DMS114 treated with DMSO at 0.1 percent for 48 hours (cell line): ENCODE data around the gene BMPR1A.
A peak's percentile ranks its signal among the peaks of the same experiment; 100 is the strongest.
"Not testable (repeated sequence)": the region's sequence is repeated elsewhere in the genome, so short reads cannot be mapped to it uniquely, and the experiment has no call there.

ENCODE experiments used
- DNase-seq: peaks from one replicate; lab custom pipeline; 2025; ENCODE audit not compliant: unreplicated experiment; lab: John Stamatoyannopoulos, UW

The BMPR1A gene

DNA sequence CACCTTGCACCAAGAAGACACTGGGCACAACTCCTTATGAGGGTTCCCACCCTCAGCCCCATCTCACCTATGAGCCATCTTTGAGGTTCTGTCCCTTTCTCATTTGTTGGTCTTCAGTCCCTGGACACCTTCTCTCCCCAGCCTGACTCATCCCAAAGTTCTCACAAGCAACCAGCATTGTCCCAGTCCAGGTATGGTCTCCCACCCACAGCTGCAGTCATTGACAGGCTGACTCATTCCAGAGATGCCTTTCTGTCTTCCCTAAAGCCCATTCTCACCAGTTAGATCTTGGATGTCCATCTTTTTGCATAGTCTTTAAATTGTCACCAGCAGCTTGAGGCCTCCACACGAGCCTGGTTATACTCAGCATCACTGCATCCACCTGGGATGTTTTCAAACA, 26.7 kb upstream of the BMPR1A start:
- no peak for DNase-seq

- no peak for DNase-seq
Measured at GRCh38 chr10:86730227-86730626, 26.2 kb upstream of the BMPR1A start.

DNA sequence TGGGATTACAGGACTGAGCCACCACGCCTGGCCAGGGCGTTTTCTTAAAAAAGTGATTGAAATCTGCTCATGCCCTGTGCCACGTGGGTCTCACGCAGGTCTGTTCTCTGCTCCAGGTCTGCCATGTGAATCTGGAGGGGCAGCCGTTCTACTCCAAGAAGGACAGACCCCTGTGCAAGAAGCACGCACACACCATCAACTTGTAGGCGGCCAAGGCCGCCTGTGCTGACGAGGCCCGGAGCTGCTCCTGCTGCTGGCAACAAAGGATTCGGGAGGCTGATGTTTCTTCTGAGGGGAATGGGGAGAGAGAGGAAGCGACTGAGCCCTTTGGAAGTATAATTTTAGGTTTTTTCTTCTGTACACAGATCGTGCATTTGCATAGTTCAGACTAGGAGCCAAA, 23.6 kb upstream of the BMPR1A start:
- no peak for DNase-seq

- DNase-seq, result no peak
Measured at GRCh38 chr10:86733260-86733671, 23.2 kb upstream of the BMPR1A start.

DNA sequence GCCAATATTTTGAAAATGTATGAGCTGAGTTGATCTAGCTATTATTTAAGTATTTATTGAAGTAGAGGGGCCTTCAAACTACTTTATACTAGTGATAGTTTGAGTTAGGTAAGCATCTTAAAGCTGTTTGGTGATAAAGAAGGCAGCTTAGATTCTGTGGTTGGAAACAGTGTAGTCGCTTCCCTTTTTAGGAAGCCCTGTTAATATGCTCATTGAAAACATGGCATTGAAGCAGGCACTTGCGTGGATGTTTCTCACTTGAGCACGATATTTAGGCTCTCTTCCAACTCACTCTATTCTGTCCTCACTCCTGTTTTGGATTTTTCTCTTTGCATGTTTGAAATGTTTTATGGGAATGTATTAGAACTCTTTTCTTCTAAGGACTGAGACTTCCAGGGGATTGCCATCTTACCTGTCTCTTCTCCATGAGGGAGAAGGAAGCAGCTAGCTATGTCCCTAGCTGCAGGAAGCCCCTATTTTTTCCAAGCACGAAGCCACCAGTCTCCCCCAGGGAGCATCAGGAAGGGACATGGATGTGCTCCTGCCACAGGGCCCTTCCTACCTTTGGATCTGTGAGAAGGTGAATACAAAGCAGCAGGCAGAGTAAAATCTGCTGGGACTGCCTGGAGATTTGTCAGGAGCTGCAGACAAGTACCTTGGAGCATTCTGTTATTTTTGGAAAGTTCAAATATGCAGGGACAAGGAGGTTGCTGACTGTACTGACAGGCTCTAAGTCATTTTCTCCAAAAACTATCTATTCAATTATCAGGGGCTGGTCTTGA, 22.0 kb upstream of the BMPR1A start:
- DNase-seq, result no peak

- not testable (repeated sequence) for DNase-seq
Measured at GRCh38 chr10:86735278-86735677, 21.1 kb upstream of the BMPR1A start.

- DNase-seq, result no peak
Measured at GRCh38 chr10:86742230-86742629, 14.2 kb upstream of the BMPR1A start.

GRCh38 chr10:86744067-86744725, 12.2 kb upstream of the BMPR1A start:
- no peak for DNase-seq

GRCh38 chr10:86747796-86748581, 8.4 kb upstream of the BMPR1A start:
- DNase-seq, result no peak

DNA sequence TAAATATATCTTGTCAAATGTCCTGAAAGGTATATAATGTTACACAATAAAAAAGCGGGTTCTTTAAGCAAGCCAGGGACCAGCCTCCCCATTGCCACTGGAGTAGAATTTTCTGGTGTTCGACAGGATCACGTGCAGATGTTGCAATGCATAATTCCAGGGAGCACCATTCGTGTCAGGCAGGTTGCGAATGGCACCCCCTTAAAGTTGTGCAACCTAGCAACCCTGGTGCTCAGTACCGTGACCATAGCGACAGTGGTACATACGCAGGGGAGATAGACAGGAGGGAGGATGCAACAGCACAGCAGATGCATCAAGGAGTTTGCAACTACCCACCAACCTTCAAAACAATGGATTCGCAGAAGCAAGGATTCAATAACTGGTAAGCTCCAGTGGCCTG, 6.6 kb upstream of the BMPR1A start:
- no peak for DNase-seq

DNA sequence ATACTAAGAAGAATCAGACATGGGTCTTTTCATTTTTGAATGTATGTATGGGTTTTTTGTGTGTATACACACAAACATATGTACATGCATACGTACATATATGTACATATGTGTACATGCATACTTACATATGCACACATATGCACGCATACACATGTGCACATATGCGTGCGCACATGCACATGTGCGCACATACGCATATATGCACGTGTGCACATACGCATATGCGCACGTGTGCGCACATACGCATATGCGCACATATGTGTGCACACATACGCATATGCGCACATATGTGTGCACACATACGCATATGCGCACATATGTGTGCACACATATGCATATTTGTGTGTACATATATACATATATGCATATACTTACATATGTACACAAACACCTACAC, 4.9 kb upstream of the BMPR1A start:
- DNase-seq, result no peak

DNA sequence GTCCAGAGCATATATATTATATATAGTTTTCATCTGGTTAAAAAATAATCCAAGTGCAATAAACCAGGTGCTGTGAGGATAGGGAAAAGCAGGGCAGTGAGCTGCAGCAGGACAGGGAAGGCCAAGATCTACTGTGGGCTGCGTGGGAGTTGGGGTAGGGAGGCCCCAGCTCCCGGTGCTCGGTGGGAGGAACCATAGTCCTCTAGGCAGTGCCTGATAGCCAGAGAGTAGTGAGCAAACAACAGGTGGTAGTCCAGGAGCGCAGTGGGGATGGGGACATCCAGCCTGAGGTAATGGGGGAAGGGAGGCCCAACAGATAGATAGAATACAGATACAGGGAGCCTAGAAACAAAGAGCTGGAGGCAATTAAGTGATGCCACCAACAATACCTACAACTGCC, 4.1 kb upstream of the BMPR1A start:
- no peak for DNase-seq

GRCh38 chr10:86753051-86753450, 3.4 kb upstream of the BMPR1A start:
- DNase-seq, result no peak

DNA sequence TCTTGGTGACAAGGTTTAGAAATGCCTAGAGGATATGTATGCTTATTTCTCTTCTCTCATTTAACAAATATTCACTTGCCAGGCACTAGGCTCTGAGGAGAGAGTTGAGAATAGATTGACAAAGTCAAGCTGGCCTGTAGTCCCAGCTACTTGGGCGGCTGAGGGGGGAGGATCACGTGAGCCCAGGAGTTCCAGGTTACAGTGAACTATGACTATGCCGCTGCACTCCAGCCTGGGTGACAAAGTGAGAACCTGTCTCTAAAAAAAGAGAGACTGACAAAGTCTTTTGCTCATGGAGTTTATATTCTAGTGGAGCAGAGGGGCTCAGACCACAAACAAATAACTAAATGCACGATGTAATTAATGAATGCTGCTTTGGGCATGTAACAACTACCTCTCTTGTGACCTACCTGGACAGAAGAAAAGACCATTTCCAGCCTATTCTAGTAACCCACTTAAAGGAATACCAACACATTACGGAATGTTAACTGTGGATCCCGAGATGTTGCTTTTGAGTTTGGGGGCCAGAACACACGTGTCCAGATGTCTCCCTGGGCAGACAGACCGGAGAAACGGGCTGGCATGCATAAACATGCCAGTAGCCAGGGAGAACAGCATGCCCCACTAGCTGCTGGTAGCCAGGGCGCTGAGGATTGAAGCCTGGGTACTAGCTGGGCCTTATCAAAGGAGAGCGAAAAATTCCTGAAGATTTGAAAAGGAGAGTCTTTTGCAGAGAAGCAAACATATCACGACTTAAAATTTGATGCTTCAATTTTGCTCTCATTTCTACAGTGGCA, 2.6 kb upstream of the BMPR1A start:
- DNase-seq, result no peak

GRCh38 chr10:86755454-86755739, 1.0 kb upstream of the BMPR1A start:
- DNase-seq, result no peak

- DNase-seq, result peak; percentile 57
Measured at GRCh38 chr10:86755740-86756510, 494 bp upstream of the BMPR1A start.

DNA sequence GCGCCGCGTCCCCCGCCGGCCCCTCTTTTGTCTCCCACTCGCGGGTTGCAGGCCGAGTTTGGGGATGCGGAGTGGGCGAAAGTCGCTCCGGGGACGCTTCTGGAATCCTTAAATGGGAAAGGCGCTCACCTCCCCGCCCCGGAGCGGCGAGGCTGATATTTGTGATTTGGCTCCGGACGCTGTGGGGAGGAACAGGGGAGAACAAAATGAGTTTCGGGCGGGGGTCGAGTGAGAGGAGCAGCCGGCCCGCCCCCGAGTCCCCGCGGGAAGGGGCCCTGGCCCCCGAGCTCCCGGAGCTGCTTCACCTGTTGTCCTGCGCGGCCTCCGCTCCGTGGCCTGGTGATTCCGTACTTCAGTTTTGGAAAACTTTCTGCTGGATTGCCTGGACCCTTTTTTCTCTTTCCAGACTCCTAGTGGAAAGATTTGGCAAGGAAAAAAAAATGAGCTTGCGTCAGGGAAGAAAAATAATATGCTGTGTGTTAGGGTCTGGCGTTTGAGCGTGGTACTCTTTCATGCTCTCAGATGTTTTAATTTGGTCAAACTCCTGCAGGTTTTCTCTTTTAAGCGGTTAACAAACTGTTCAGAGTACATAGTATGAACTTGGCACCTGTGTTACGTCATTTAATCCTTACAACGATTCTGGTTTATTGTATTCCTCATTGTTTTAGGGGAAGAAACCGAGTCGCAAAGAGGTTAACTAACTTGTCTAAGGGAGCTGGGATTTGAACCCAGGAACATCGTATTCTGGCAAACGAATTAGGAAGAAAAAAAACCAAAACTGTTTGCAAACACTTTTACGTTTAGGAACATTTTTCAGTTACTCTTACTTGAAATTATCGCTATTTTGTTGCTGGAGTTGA, 924 bp downstream of the BMPR1A start:
- DNase-seq, result peak; percentile 69

GRCh38 chr10:86758189-86759072, 2.0 kb downstream of the BMPR1A start:
- DNase-seq, result peak; percentile 58
